HepG2 (cell line): ENCODE data around the gene NEAT1. TPM values are rescaled to one million over a fixed set of nuclear protein-coding genes. Genes with fewer than 3 reads are reported as not detected.

ENCODE experiments used
- DMAP1 ChIP-seq: IDR thresholded peaks from 2 replicates; pipeline ENCODE4 v1.6.1; 2016
- DR1 ChIP-seq: sonication (generic); formaldehyde crosslinking; IDR thresholded peaks from 2 replicates; pipeline ENCODE4 v1.8.0; 2021; ENCODE audit warnings: mild to moderate bottlenecking, missing genetic modification reagents, inconsistent platforms
- HIVEP1 ChIP-seq: sonication (generic); formaldehyde crosslinking; IDR thresholded peaks from 2 replicates; pipeline ENCODE4 v1.4.0; 2020; ENCODE audit warnings: mild to moderate bottlenecking, missing genetic modification reagents
- HNRNPH1 ChIP-seq: fragments of 200-400 bp; formaldehyde crosslinking; optimal IDR thresholded peaks from 2 replicates; pipeline ENCODE3; 2017; ENCODE audit warnings: mild to moderate bottlenecking, low read depth, low read length
- LRRFIP1 ChIP-seq: sonication (generic); formaldehyde crosslinking; conservative IDR thresholded peaks from 2 replicates; pipeline ENCODE4 v1.4.0; 2020; ENCODE audit warnings: missing genetic modification reagents
- PCBP2 ChIP-seq: fragments of 200-400 bp; formaldehyde crosslinking; optimal IDR thresholded peaks from 2 replicates; pipeline ENCODE3; 2018; ENCODE audit warnings: low read length, low read depth; ENCODE audit not compliant: poor library complexity, severe bottlenecking
- PHF20 ChIP-seq: sonication (generic); formaldehyde crosslinking; IDR thresholded peaks from 2 replicates; pipeline ENCODE4 v1.5.0; 2020; ENCODE audit warnings: mild to moderate bottlenecking, missing genetic modification reagents
- PHF5A ChIP-seq: IDR thresholded peaks from one replicate; pipeline ENCODE4 v1.6.1; 2018; ENCODE audit warnings: low read depth, missing genetic modification reagents; ENCODE audit not compliant: unreplicated experiment
- POGK ChIP-seq: sonication (generic); formaldehyde crosslinking; conservative IDR thresholded peaks from 2 replicates; pipeline ENCODE4 v1.8.0; 2022; ENCODE audit warnings: mild to moderate bottlenecking, moderate library complexity, missing genetic modification reagents
- RAD51 ChIP-seq: fragments of 450-650 bp; IDR thresholded peaks from 2 replicates; pipeline ENCODE4 v1.6.1; 2016; ENCODE audit warnings: borderline replicate concordance
- SMARCE1 ChIP-seq: fragments of 450-650 bp; IDR thresholded peaks from 2 replicates; pipeline ENCODE4 v1.6.1; 2017; ENCODE audit warnings: borderline replicate concordance
- ZBTB3 ChIP-seq: sonication (generic); formaldehyde crosslinking; IDR thresholded peaks from 2 replicates; pipeline ENCODE4 v1.4.0; 2020; ENCODE audit warnings: low read depth, mild to moderate bottlenecking, moderate library complexity, missing genetic modification reagents, borderline replicate concordance
- ZBTB39 ChIP-seq: sonication (generic); formaldehyde crosslinking; IDR thresholded peaks from 2 replicates; pipeline ENCODE4 v1.5.0; 2020; ENCODE audit warnings: missing genetic modification reagents
- ZFP36L1 ChIP-seq: sonication (generic); formaldehyde crosslinking; IDR thresholded peaks from 2 replicates; pipeline ENCODE4 v1.8.0; 2022; ENCODE audit warnings: mild to moderate bottlenecking, missing genetic modification reagents, moderate library complexity
- ZFP90 ChIP-seq: sonication (generic); formaldehyde crosslinking; IDR thresholded peaks from 2 replicates; pipeline ENCODE4 v1.8.0; 2022; ENCODE audit warnings: missing genetic modification reagents, mild to moderate bottlenecking, inconsistent platforms, borderline replicate concordance
- ZNF160 ChIP-seq: sonication (generic); formaldehyde crosslinking; IDR thresholded peaks from 2 replicates; pipeline ENCODE4 v1.8.0; 2022; ENCODE audit warnings: mild to moderate bottlenecking, inconsistent platforms, missing genetic modification reagents
- ZNF34 ChIP-seq: sonication (generic); formaldehyde crosslinking; IDR thresholded peaks from 2 replicates; pipeline ENCODE4 v1.4.0; 2020; ENCODE audit warnings: mild to moderate bottlenecking, missing genetic modification reagents, borderline replicate concordance
- ZNF343 ChIP-seq: sonication (generic); formaldehyde crosslinking; IDR thresholded peaks from 2 replicates; pipeline ENCODE4 v1.4.0; 2020; ENCODE audit warnings: mild to moderate bottlenecking, missing genetic modification reagents
- ZNF367 ChIP-seq: sonication (generic); formaldehyde crosslinking; IDR thresholded peaks from 2 replicates; pipeline ENCODE4 v1.4.0; 2020; ENCODE audit warnings: missing genetic modification reagents, borderline replicate concordance
- ZNF598 ChIP-seq: sonication (generic); formaldehyde crosslinking; IDR thresholded peaks from 2 replicates; pipeline ENCODE4 v1.5.1; 2020; ENCODE audit warnings: mild to moderate bottlenecking, missing genetic modification reagents, borderline replicate concordance
- ZNF672 ChIP-seq: sonication (generic); formaldehyde crosslinking; IDR thresholded peaks from 2 replicates; pipeline ENCODE4 v1.8.1; 2022; ENCODE audit warnings: missing genetic modification reagents
- polyA plus RNA-seq, 8 experiments: library from polyadenylated mRNA; depleted of rRNA in 3 of 8; stranded (reverse) in 7 of 8; unstranded in 1 of 8; fragments of >200 nt; fragmentation: Illumina TruSeq in 4 of 8; extraction: Trizol in 4 of 8; gene quantifications; 2 replicates each; pipeline versions ENCODE4 v1.2.1 to v1.2.3, GENCODE V29; 2011 to 2016; ENCODE audit warnings: low read depth in 4 of 8, missing spikeins in 1 of 8, mixed read lengths in 1 of 8; ENCODE audit not compliant: insufficient read depth in 1 of 8
- total RNA-seq, 5 experiments: library from RNA; depleted of rRNA; stranded (reverse); fragments of >200 nt; fragmentation: Illumina TruSeq; extraction: Trizol; gene quantifications; 2 replicates each; pipeline ENCODE4 v1.2.3, GENCODE V29; 2016; ENCODE audit warnings: low read depth in 1 of 5
- TF ChIP-seq, protein P1 (sequence below): sonication (generic); formaldehyde crosslinking; IDR thresholded peaks from 2 replicates; pipeline ENCODE4 v1.4.0; 2020; ENCODE audit warnings: missing genetic modification reagents

The NEAT1 gene
- total and polyA plus RNA-seq, 2 of the 13 experiments (the other 11 are each of a cell fraction or from before 2014, with no cell fraction given) = 20.5 to 41.2 TPM

GRCh38 chr11:65487467-65488272, 65.1 kb downstream of the NEAT1 start (continued):
- TF ChIP-seq SMARCE1 = no peak
- no peak for TF ChIP-seq ZNF672 (CRISPR knock-in tag)
- TF ChIP-seq DR1 = no peak
- no peak for TF ChIP-seq POGK (CRISPR knock-in tag)
- TF ChIP-seq ZNF34 (CRISPR knock-in tag) = no peak
- TF ChIP-seq RAD51 = peak; percentile 89
- no peak for TF ChIP-seq ZNF367
- no peak for TF ChIP-seq PHF20 (CRISPR knock-in tag)
- TF ChIP-seq PCBP2 = no peak
- no peak for TF ChIP-seq PHF5A
- TF ChIP-seq ZNF343 (CRISPR knock-in tag) = no peak; the same call in 1 of the 2 replicates
- no peak for TF ChIP-seq ZNF598
- TF ChIP-seq ZNF160 (CRISPR knock-in tag) = no peak
- no peak for TF ChIP-seq ZBTB39 (CRISPR knock-in tag)
- TF ChIP-seq LRRFIP1 (CRISPR knock-in tag) = no peak
- no peak for TF ChIP-seq ZFP90 (CRISPR knock-in tag)
- no peak; the same call in none of the 2 replicates for TF ChIP-seq HIVEP1 (CRISPR knock-in tag)
- no peak for TF ChIP-seq HNRNPH1
- TF ChIP-seq, protein P1, sequence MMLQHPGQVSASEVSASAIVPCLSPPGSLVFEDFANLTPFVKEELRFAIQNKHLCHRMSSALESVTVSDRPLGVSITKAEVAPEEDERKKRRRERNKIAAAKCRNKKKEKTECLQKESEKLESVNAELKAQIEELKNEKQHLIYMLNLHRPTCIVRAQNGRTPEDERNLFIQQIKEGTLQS (CRISPR knock-in tag) = peak; percentile 98
- TF ChIP-seq DMAP1 (CRISPR knock-in tag) = peak; percentile 73; the same call in 1 of the 2 replicates
- no peak for TF ChIP-seq ZBTB3
- TF ChIP-seq ZFP36L1 = 0 out of 2 replicates have a peak, but pooled peaks have one; percentile 60
